ENCODE data around the gene MUSTN1. TPM values are rescaled to one million over a fixed set of nuclear protein-coding genes. Genes with fewer than 3 reads are reported as not detected.

MUSTN1 gene
- total and polyA plus RNA-seq, 2 of the 13 experiments (the other 11 are each of a cell fraction or from before 2014, with no cell fraction given), result 0.84 to 1.4 TPM

DNA sequence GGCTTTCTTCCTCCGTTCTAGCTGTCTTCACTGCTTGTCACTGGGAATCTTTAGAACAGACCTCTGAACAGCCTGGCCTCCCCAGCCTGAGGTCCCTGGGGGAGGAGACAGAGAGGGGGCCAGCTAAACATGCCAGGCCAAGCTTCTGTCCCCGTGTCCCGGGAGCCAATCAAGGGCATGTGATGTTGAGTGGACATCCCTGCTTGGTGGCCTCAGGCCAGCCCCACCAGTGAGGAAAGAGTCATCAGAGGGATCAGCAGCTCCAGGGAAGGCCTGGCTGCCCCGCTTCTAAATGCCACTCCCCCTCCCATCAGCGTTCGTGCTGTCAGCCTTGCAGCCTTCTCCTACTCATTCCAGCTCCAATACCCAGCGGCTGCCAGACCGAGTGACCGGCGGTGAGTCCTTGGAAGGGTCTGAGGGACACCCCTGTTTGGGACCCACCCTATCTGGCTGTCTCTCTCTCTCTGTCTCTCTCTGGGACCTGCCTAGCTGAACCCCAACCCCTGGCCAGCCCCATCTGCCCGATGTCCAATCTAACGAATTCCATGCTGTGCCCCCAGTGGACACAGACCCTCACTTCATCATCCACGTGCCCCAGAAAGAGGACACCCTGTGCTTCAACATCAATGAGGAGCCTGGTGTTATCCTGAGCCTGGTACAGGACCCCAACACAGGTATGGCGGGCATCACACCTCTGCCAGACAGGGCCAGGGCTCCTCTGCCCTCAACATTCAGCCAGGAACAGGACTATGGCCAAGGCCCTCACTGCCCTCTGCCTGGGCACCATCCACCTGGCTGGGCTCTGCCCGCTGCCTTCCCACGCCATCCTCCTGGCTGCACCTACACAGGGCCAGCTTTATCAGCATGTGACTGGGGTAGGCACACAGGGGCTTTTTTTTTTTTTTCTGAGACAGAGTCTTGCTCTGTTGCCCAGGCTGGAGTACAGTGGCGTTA lies 46.9 kb downstream of the MUSTN1 start (continued):
- 0 out of 2 replicates have a peak, but pooled peaks have one; percentile 8 for TF ChIP-seq SALL1 (CRISPR knock-in tag; IDR thresholded peaks at IDR 0.05)
- no peak for TF ChIP-seq SETDB1 (CRISPR knock-in tag; IDR thresholded peaks at IDR 0.05; ENCODE audit: borderline replicate concordance)
- TF ChIP-seq POLR2AphosphoS5 (IDR thresholded peaks at IDR 0.05; ENCODE audit: low read depth, low read length), result peak; percentile 51
- TF ChIP-seq TMF1 (CRISPR knock-in tag; IDR thresholded peaks at IDR 0.05; ENCODE audit: low read depth), result no peak
- TF ChIP-seq ARNT (IDR thresholded peaks at IDR 0.05), result no peak
- peak; percentile 33; the same call in 1 of the 3 replicates for TF ChIP-seq MXI1 (IDR thresholded peaks at IDR 0.05; ENCODE audit: borderline replicate concordance, low read depth, low read length)
- no peak for TF ChIP-seq SP1 (IDR thresholded peaks at IDR 0.05)
- TF ChIP-seq SP1 (CRISPR knock-in tag; IDR thresholded peaks at IDR 0.05), result no peak
- peak; percentile 55 for TF ChIP-seq ZFX (CRISPR knock-in tag; IDR thresholded peaks at IDR 0.05; ENCODE audit: low read depth)
- no peak for TF ChIP-seq JUN (CRISPR knock-in tag; IDR thresholded peaks at IDR 0.05)
- TF ChIP-seq GPBP1L1 (CRISPR knock-in tag; IDR thresholded peaks at IDR 0.05), result no peak
- no peak for TF ChIP-seq GLI4 (CRISPR knock-in tag; IDR thresholded peaks at IDR 0.05; ENCODE audit: borderline replicate concordance)
- TF ChIP-seq ETV5 (CRISPR knock-in tag; IDR thresholded peaks at IDR 0.05; ENCODE audit: borderline replicate concordance), result 0 out of 2 replicates have a peak, but pooled peaks have one; percentile 18
- TF ChIP-seq, protein P1, sequence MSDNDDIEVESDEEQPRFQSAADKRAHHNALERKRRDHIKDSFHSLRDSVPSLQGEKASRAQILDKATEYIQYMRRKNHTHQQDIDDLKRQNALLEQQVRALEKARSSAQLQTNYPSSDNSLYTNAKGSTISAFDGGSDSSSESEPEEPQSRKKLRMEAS (IDR thresholded peaks at IDR 0.05), result peak; percentile 35; the same call in 1 of the 2 replicates
- TF ChIP-seq TAF1 (CRISPR knock-in tag; IDR thresholded peaks at IDR 0.05), result 0 out of 2 replicates have a peak, but pooled peaks have one; percentile 16
- no peak for TF ChIP-seq FOXJ3 (CRISPR knock-in tag; IDR thresholded peaks at IDR 0.05; ENCODE audit: borderline replicate concordance)
- TF ChIP-seq ASH2L (IDR thresholded peaks at IDR 0.05; ENCODE audit: insufficient read length, low read depth, low read length), result peak; percentile 28
- no peak for TF ChIP-seq REXO4 (CRISPR knock-in tag; IDR thresholded peaks at IDR 0.05; ENCODE audit: borderline replicate concordance)
- TF ChIP-seq ZNF720 (CRISPR knock-in tag; IDR thresholded peaks at IDR 0.05), result no peak
- TF ChIP-seq ZNF136 (CRISPR knock-in tag; IDR thresholded peaks at IDR 0.05; ENCODE audit: low read depth), result 0 out of 2 replicates have a peak, but pooled peaks have one; percentile 54
- no peak for TF ChIP-seq AKAP8 (CRISPR knock-in tag; IDR thresholded peaks at IDR 0.05)
- TF ChIP-seq TGIF2 (CRISPR knock-in tag; IDR thresholded peaks at IDR 0.05), result no peak
- TF ChIP-seq, protein P2, sequence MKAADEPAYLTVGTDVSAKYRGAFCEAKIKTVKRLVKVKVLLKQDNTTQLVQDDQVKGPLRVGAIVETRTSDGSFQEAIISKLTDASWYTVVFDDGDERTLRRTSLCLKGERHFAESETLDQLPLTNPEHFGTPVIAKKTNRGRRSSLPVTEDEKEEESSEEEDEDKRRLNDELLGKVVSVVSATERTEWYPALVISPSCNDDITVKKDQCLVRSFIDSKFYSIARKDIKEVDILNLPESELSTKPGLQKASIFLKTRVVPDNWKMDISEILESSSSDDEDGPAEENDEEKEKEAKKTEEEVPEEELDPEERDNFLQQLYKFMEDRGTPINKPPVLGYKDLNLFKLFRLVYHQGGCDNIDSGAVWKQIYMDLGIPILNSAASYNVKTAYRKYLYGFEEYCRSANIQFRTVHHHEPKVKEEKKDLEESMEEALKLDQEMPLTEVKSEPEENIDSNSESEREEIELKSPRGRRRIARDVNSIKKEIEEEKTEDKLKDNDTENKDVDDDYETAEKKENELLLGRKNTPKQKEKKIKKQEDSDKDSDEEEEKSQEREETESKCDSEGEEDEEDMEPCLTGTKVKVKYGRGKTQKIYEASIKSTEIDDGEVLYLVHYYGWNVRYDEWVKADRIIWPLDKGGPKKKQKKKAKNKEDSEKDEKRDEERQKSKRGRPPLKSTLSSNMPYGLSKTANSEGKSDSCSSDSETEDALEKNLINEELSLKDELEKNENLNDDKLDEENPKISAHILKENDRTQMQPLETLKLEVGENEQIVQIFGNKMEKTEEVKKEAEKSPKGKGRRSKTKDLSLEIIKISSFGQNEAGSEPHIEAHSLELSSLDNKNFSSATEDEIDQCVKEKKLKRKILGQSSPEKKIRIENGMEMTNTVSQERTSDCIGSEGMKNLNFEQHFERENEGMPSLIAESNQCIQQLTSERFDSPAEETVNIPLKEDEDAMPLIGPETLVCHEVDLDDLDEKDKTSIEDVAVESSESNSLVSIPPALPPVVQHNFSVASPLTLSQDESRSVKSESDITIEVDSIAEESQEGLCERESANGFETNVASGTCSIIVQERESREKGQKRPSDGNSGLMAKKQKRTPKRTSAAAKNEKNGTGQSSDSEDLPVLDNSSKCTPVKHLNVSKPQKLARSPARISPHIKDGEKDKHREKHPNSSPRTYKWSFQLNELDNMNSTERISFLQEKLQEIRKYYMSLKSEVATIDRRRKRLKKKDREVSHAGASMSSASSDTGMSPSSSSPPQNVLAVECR (CRISPR knock-in tag; IDR thresholded peaks at IDR 0.05; ENCODE audit: borderline replicate concordance), result peak; percentile 61; the same call in 1 of the 2 replicates
- TF ChIP-seq JDP2 (CRISPR knock-in tag; IDR thresholded peaks at IDR 0.05; ENCODE audit: borderline replicate concordance), result no peak
